Activated T-cell treated with anti-CD3 and anti-CD28 coated beads for 1 hour (primary cell): ENCODE results near the gene LENG9.

Source experiments
- DNase-seq: peaks from one replicate; pipeline ENCODE4 v3.0.0-alpha.2; 2020; ENCODE audit warnings: low read depth

Gene LENG9

DNA sequence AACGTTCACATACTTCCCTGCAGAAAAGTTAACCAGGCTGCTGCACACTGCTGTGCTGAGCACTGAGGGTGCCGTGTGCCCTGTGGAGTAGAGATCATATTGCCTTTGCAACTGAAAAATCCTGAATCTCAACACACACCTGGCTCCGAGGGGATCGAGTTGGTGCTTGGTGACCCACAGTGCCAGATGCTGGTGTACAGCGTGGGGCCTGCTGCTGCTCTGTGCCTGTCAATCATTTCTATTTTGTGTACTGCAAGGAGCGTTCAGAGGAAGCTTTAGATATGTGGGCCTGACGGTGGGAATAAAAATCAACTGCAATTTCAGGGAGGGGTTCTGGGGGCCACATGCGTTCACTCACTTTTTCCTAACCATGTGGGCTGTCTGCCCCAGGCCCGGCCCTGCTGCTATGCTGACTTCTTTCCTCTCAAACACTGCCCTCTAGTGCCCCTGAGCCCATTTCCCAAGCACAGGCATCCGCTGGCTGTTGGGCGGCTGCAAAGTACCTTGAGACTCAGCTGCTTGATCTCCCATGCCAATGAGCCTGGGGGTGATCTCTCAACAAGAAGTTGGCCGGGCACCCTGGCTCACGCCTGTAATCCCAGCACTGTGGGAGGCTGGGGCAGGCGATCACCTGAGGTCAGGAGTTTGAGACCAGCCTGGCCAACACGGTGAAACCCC lies 24.3 kb downstream of the LENG9 start:
- DNase-seq, result no peak

DNA sequence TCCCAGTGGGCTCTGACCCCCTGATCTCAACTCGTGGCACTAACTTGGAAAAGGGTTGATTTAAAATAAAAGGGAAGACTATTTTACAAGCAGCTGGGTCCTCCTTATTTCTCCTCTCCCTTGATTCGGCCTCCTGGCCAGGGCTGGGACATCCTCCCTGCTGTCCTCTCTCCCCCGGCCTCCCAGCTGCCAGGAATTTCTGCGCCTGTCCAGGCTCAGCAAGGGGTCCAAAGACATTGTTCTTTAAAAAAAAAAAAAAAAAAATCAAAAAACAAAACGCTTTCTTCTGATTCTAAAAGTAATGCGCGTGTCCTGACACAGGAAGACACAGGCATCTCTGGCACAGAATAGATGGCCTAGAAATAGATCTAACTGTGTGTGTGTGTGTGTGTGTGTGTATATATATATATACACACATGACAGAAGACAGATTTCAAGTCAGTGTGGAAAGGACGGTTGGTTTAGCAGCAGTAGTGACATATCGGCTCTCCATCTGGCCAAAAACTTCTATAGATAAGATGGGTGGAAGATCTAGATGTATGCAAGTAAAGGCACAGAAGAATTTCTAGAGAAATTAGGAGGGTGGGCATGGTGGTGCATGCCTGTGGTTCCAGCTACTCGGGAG lies 26.8 kb downstream of the LENG9 start:
- no peak for DNase-seq

GRCh38 chr19:54436031-54436523 lies 27.5 kb downstream of the LENG9 start:
- no peak for DNase-seq

DNA sequence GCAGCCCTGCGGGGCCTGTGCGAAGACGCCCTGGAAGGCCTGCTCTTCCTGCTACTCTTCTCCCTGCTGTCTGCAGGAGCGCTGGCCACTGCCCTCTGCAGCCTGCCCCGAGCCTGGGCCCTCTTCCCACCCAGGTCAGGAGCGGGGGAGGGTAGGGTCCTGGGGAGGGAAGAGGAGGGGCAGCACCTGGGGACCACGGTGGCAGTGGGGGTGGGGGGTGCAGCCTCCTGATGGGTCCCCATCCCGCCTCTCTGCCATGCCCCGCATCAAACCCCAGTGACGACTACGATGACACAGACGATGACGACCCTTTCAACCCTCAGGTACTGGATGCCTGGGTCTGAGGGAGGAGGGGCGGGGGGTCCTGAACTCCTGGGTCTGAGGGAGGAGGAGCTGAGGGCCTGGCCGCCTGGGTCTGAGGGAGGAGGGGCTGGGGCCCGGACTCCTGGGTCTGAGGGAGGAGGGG lies 28.0 kb downstream of the LENG9 start:
- no peak for DNase-seq

DNA sequence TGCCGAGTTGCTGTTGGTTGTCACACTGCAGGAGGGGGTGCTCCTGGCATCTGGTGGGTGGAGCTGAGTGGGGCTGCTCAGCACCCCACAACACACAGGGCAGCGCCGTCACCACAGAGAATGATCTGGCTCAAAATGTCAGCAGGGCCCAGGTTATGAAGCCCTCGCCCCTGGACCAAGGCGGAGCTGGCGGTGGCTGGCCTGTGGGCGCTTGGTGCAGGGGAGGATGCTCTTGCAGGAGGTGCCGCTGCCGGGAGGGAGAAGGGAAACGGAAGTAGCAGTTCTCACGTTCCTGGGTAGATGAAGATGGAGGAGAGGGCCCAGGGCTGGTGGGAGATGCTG lies 28.7 kb downstream of the LENG9 start:
- no peak for DNase-seq

DNA sequence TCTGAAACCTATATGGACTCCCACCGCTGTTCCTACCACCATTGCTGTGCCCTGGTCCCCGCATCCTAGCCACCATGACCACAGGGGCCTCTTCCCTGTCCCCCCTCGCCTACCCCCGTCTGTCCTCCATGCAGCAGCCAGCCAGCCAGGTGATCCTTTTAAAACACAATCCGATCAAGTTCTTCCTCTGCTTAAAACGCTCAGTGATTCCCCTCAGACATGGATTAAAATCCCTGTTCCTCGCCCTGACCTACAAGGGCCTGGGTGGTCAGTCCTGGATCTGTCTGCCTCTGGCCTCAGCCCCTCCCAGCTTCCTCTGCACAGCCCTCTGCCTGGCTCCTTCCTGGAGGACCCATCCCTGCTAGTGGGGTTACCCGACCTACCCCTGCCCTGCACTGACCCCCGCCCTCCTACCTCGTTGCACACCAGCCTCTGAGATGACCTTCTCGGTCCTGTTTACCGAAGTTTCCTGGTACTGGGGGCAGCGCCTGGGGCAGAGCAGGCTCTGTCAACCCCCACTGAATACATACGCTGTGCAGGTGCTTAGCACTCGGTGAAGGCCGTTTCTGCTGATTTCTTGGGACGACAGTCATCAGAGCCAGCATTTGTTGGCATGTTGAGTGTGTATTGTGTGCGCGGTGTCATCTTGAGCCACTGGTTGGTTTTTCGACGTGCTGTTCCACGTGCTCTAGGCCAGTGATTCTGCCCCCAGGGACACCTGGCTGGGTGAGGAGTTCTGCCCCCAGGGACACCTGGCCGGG lies 29.3 kb downstream of the LENG9 start:
- DNase-seq, result no peak

- DNase-seq, result no peak
These were observed 29.9 kb downstream of the LENG9 start for GRCh38 chr19:54433697-54434096.

- DNase-seq, result no peak
These were observed 31.3 kb downstream of the LENG9 start for GRCh38 chr19:54432144-54432738.

GRCh38 chr19:54431255-54431838 lies 32.2 kb downstream of the LENG9 start:
- DNase-seq, result no peak

GRCh38 chr19:54430306-54431254 lies 33.0 kb downstream of the LENG9 start:
- DNase-seq, result peak; percentile 22

GRCh38 chr19:54429545-54430227 lies 33.9 kb downstream of the LENG9 start:
- DNase-seq, result no peak

GRCh38 chr19:54429176-54429495 lies 34.4 kb downstream of the LENG9 start:
- no peak for DNase-seq

- DNase-seq, result no peak
These were observed 35.0 kb downstream of the LENG9 start for GRCh38 chr19:54428323-54429175.

DNA sequence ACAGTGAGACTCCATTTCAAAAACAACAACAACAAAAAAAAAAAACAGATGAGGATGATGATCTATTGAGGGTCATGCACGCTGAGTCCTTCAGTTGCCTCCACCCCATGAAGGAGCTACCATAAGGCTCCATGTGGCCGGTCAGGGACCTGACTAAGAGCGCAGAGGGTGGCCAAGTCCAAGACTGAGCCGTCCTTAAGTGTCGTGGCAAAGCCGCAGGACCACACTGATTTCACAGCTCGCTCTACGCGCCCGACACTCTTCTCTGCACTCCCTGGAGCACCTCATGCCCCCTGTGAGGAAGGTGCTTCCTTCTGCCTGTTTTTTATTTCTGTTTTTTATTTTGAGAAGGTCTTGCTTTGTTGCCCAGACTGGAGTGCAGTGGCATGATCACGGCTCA lies 36.0 kb downstream of the LENG9 start:
- no peak for DNase-seq

DNA sequence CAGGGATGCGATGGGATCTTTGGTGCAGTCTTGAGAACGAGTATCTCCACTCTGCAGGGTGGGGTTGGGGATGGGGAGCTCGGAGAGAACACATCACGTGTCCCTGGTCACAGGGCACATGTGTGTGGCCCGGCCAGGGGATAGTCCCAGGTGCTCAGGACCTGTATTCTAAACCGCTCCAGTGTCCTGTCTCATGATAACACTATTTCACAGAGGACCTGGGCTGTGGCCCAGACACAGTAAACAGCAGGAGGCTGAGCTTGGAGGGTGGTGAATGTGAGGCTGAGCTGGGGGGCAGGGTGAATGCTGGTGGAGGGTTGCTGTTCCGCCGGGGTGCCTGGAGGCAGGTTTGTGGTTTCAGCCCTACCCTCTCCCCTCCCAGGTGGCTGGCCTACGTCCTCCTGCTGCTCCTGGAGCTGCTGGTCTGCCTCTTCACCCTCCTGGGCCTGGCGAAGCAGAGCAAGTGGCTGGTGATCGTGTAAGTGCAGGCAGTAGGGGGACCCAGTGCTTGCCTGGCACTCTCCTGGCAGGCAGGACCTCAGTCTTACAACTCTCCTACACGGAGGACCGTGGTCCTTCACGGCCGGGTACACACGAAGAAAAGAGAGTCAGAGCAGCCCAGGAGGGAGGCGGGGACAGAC lies 37.2 kb downstream of the LENG9 start:
- DNase-seq, result no peak

- no peak for DNase-seq
These were observed 38.2 kb downstream of the LENG9 start for GRCh38 chr19:54425382-54425723.

DNA sequence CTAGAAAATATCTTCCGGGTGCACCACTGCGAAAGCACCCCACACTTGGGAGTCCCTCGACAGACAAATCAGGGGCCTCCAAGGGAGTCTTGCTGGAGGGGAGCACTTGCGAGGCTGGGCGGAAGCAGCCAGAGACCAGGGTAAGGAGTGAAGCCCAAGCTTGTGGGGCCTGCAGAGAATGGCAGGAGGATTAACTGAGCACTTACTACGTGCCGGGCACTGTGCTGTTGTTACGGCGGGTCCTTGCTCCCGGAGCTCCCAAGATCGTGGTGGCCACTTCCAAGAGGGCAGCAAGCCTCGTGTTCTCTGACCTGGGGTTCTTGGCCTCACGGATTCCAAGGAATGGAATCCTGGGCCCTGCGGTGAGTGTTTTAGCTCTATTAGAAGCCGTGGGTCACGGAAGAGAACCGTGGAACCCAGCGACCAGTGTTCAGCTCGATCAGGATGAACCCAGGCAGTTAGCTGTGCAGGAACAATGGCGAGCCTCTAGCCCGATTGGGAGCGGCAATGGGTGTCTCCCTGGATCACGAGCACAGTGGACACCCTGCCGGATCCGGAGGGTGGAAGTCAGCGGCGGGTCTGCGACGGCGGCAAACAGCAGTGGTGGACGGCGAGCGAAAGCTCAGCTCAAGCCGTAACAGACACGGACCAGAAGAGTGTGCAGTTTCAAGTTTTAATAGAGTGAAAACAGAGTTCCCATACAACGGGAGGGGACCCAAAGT lies 38.8 kb downstream of the LENG9 start:
- DNase-seq, result no peak

DNA sequence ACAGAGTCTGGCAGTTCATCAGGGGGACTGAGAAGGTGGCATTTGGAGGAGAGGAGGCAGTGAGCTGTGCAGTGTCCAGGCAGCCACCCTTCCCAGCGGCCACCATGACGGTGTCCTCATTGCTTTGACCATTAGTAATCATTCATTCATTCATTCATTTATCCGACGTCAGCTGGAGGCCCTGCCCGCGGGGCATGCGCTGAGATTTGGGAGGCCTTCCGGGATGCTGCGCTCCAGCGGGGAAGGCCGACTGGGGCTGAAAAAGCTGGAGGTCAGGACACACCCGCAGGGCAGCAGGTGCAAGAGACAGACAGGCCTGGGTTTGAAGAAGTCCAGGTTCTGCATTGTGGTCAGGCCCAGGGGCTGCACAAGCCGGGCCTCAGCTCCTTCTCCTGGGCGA lies 39.4 kb downstream of the LENG9 start:
- no peak for DNase-seq

DNA sequence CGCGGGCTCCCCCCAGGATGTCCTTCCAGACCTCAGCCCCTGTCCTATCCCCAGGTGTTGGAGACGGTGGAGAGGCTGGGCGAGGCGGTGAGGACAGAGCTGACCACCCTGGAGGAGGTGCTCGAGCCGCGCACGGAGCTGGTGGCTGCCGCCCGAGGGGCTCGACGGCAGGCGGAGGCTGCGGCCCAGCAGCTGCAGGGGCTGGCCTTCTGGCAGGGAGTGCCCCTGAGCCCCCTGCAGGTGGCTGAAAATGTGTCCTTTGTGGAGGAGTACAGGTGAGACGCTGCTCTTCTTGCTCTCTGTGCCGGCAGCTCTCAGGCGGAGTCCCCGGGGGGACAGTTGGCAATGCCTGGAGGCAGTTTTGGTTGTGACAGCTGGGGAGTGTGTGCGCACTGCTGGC lies 41.4 kb downstream of the LENG9 start:
- no peak for DNase-seq
